DMS53 treated with DMSO at 0.1 percent for 48 hours (cell line): ENCODE results near the gene RSPO4.

Experiments used
- DNase-seq: peaks from one replicate; lab custom pipeline; 2025; ENCODE audit not compliant: unreplicated experiment; lab: John Stamatoyannopoulos, UW

RSPO4 gene

DNA sequence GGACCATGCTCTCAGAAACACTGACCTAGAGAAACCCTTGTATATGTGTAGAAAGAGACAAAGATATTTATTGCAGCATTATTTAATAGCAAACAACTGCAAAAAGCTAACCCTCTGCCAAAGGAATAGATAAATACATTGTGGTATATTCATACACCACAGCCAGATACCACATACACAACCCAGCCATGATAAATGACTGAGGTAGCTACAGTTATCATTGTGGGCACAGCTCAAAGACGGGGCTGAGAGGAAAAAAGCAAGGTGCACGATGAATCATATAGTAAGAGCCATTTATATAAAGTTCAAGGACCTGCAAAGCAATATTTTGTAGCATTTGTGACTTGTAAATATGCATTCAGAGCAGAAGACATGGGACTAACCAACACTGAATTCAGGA, 30.8 kb downstream of the RSPO4 start:
- no peak for DNase-seq

- DNase-seq = no peak
Measured at GRCh38 chr20:969868-970267, 32.2 kb downstream of the RSPO4 start.

DNA sequence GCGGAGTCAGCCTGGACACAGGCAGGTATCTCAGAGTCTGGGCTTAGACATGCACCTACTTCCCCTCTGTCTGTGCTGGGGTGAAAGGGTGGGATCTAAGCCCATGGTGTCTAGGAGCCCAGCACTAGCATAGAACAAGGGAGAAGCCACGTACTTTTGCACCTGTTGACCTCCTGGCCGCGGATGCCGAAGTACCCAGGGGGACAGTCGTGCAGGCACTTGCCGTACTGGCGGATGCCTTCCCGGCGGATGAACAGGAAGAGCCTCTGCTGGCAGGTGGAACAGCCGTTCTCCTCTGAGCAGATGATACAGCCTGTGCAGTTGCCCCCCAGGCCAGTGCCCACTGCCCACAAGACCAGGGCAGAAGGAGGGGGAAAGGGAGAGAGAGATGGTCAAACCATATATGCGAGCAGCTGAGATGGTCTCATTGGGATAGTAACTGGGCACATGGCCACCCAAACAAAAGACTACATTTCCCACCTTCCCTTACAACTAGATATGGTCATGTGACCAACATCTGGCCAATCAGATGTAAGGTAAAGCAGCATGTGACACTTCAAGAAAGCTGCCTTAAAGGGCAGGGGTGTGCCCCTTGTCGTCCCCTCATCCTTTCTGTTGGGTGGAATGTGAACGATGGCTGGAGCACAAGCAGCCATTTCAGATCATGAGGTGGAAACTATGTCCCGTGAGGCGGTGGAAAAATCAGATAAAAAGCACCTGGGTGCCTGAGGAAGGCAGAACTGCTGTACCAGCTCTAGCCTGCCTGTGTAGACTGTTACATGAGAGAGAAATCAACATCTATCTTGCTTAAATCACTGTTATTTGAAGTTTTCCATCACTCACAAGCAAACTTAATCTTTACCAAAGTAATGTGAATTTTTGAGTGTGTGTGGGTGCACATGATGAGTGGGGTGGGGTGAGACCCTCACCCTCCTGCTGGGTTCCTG, 34.0 kb downstream of the RSPO4 start:
- DNase-seq = no peak

- no peak for DNase-seq
Measured at GRCh38 chr20:965956-966355, 36.2 kb downstream of the RSPO4 start.

- DNase-seq = no peak
Measured at GRCh38 chr20:963795-964194, 38.3 kb downstream of the RSPO4 start.

DNA sequence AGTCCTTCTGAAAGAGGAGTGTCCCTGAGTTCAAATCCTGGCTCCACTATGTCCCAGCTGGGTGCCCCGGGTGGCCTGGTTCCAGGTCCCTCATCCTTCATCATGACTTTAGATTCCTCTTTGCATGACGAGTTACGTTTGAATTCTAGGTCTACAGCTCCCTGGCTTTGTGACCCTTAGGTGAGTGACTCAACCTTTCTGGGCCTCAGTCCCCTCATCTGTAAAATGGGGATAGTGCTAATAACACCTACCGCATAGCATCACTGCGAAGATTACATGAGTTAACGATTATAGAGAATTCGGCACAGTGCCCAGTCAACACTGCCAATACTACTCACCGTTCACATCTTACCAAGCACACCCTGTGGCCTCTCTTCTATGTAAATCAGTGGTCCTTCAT, 39.4 kb downstream of the RSPO4 start:
- DNase-seq = no peak

GRCh38 chr20:962223-962622, 39.9 kb downstream of the RSPO4 start:
- DNase-seq = no peak

DNA sequence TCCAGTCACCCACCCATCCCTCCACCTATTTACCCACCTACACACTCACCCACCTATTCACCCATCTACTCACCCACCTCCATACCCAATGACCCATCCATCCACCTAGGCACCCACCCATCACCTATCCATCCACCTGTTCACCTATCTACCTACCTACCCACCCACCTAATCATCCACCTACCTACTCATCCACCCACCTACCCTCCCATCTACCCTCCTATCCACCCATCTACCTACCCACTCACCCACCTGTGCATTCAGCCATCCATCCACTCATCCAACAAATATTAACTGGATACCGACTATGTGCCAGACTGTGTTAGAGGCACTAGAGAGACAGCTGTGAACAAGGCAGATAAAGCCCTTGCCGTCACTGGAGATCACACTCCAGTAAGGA, 40.3 kb downstream of the RSPO4 start:
- DNase-seq = no peak

DNA sequence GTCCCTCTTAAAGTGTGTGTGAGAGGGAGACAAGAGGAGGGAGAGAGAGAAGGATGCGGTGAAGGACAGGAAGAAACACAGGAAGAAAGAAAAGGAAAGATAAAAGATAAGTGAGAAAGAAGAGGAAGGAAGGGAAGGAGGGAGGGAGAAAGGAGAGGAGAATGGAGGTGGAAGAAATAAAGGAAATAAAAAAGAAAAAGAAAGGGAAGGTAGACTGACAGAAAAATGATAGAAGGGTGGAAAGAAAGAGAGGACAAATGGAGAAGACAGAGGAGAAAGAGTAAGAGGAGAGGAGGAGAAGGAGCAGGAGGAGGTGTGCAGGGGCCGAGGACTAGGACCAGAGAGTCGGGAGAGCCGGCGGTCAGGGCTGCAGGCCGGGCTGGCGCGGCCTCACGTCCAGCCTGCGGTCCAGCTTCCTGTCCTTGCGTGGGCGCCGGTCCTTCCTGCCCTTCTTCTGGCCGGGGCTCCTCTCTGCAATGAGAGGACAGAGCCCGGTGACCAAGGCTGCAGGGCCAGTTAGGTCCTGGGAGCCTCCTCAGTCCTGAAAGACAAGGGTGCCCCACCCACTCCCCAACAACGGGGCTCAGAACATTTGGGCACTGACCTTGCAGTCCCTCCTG, 42.0 kb downstream of the RSPO4 start:
- no peak for DNase-seq

DNA sequence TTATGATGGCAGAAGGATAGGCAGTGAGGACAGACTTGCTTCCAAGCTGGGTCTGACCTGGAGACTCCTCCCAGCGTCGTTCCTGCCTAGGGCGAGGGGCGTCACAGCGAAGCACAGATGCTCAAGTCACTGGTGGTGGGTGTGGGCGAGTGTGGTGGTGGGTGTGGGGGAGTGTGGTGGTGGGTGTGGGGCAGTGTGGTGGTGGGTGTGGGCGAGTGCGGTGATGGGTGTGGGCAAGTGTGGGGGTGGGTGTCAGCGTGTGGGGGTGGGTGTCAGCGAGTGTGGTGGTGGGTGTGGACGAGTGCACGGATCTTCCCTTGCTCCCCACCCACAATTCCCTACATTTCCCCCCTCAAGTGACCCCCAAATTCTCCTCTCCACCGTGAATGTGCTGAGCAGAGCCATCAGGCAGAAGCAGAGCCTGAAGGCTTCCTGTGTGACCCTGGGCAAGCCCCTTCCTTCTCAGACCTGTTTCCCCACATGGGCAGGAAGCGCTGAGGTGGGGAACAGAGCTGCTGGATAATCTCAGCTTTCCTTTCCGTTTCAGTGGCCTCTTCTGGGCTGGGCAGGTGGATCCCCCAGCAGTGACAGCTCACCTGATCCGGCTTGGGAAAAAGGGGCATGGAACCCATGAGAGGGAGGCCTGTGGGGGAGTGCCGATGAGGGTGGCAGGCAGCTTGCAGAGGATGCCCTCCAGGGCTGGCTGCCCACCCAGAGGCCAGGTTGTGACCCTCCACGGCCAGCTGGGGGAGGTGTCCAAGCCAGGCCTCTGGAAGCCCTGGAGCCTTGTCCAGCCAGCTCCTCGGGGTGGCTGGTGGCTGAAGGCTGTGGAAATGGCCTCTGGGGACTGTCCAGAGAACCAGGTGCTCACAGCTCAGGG, 42.9 kb downstream of the RSPO4 start:
- DNase-seq = no peak

GRCh38 chr20:957544-957943, 44.6 kb downstream of the RSPO4 start:
- no peak for DNase-seq

GRCh38 chr20:956330-956951, 45.7 kb downstream of the RSPO4 start:
- peak; percentile 40 for DNase-seq

DNA sequence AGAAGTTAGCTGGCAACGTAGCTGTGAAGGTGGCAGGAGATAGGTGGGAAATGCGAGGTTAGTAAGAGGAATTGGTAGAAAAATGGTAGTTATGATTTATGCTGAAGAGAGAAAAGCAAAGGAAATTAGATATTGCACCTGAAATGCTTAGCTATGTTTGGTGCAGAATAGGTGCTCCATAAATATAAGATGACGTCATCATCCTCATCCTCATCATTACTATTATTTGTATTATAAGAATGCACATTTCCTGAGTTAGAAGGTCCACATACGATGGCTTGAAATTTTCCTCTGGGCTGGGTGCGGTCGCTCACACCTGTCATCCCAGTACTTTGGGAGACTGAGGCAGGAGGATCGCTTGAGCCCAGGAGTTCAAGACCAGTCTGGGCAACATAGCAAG, 46.5 kb downstream of the RSPO4 start:
- no peak for DNase-seq

- no peak for DNase-seq
Measured at GRCh38 chr20:955111-955510, 47.0 kb downstream of the RSPO4 start.

GRCh38 chr20:953742-954141, 48.4 kb downstream of the RSPO4 start:
- DNase-seq = no peak

GRCh38 chr20:952196-952795, 49.8 kb downstream of the RSPO4 start:
- DNase-seq = no peak

GRCh38 chr20:951384-952169, 50.5 kb downstream of the RSPO4 start:
- no peak for DNase-seq

DNA sequence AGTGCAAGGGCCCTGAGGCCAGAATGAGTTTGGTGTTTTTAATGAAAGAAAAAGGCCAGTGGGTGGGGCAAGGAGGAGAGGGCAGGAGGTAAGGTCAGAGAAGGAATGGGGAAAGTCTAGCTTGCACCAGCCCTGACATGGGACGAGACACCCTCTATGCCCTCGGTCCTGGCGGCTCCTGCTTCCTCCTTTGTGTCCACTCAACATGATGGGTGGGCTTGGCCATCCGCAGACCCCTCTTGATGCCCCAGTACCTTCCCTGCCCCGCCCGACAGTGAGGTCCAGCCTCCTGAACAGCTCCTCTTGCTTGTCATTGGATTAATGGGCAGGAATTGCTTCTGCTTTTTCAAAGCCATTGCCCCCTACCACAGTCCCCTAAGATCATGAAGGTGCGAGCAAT, 52.4 kb downstream of the RSPO4 start:
- no peak for DNase-seq

DNA sequence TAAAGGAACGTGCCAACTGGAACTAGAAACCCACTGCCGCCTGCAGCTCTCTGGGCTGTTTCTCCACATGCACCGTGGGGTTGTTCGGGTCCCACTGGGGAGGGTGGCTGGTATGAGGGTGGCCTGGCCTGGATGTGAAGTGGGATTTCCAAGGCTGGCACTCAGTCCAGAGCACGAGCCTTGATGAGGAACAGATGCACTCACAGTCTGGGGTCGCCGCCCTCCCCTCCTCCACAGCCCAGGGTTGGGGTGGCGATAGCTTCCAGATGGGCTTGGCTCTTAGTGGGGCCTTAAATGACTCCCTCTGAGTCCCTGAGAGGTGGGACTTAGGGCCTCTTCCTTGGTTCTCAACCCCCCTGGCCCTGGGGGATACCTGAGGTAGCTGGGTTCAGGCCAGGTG, 55.3 kb downstream of the RSPO4 start:
- DNase-seq = no peak

DNA sequence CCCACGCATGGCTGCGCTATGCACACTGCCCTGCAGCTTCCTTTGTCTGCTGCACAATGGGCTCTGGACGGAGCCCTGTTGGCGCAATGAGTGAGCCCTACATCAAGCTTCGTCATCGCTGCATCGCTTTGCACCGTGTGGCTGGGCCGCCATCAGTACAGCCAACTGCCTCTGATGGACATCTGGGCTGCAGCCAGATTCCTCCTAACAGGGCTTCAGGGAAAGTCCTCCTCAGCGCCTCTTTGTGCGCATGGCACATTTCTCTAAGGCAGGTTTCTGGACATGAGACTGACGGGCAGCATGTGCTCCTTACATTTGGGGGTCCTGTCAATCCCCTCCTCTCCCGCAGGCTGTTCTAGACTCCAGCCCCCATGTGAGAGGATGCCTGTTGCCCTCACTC, 56.3 kb downstream of the RSPO4 start:
- no peak for DNase-seq
